PFSK-1 (cell line): Measurements from ENCODE around the gene TRAK2.

Source experiments
- POLR2AphosphoS5 ChIP-seq: IDR thresholded peaks from 2 replicates; pipeline ENCODE4 v1.6.1; 2012; ENCODE audit warnings: low read depth, mild to moderate bottlenecking, control low read depth, low read length, moderate library complexity
- TF ChIP-seq, protein P1 (sequence below), 2 experiments: IDR thresholded peaks; 2 replicates each; pipeline versions ENCODE4 v1.6.1 to v1.8.0; 2011 to 2012; ENCODE audit warnings: low read depth in 2 of 2, low read length in 2 of 2, control low read depth in 1 of 2, inconsistent platforms in 1 of 2, mild to moderate bottlenecking in 1 of 2, moderate library complexity in 1 of 2; ENCODE audit not compliant: insufficient read depth in 1 of 2

DNA sequence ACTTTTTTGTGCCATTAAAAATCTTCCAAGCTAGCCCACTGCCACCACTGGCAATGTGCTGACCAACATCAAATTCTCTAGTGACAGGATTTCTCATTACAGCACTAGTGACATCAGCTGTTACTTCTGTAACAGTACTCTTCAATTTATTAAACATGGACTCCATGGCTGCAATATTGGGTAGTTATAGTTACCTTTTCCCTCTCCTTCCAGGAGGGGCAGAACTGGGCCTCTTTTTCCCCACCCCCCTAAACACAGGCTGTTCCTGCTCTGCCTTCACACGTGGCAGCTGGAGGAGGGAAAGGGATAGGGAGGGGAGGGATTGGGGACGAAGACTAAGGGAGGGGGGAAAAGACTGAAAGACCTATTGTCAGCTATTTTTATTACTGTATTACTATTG lies 38.1 kb downstream of the TRAK2 start:
- no peak for TF ChIP-seq POLR2AphosphoS5
- TF ChIP-seq, protein P1, sequence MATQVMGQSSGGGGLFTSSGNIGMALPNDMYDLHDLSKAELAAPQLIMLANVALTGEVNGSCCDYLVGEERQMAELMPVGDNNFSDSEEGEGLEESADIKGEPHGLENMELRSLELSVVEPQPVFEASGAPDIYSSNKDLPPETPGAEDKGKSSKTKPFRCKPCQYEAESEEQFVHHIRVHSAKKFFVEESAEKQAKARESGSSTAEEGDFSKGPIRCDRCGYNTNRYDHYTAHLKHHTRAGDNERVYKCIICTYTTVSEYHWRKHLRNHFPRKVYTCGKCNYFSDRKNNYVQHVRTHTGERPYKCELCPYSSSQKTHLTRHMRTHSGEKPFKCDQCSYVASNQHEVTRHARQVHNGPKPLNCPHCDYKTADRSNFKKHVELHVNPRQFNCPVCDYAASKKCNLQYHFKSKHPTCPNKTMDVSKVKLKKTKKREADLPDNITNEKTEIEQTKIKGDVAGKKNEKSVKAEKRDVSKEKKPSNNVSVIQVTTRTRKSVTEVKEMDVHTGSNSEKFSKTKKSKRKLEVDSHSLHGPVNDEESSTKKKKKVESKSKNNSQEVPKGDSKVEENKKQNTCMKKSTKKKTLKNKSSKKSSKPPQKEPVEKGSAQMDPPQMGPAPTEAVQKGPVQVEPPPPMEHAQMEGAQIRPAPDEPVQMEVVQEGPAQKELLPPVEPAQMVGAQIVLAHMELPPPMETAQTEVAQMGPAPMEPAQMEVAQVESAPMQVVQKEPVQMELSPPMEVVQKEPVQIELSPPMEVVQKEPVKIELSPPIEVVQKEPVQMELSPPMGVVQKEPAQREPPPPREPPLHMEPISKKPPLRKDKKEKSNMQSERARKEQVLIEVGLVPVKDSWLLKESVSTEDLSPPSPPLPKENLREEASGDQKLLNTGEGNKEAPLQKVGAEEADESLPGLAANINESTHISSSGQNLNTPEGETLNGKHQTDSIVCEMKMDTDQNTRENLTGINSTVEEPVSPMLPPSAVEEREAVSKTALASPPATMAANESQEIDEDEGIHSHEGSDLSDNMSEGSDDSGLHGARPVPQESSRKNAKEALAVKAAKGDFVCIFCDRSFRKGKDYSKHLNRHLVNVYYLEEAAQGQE (IDR thresholded peaks at IDR 0.05; ENCODE audit: insufficient read depth in 1 of 2, low read depth in 2 of 2, low read length in 2 of 2), result no peak
